Activated CD8-positive, alpha-beta T cell treated with anti-CD3 and anti-CD28 coated beads for 36 hours (primary cell): ENCODE data around the gene MAPK9. TPM values are rescaled to one million over a fixed set of nuclear protein-coding genes. Genes with fewer than 3 reads are reported as not detected.

Experiments used
- ATAC-seq: fragments of 200-7000 bp; cut with Tn5 transposase; one replicate; pipeline ENCODE4 v1.10.0; 2021; ENCODE audit warnings: mild to moderate bottlenecking, moderate library complexity
- CTCF ChIA-PET: fragments of 350-600 bp; sonication (Branson Sonifier 250); formaldehyde crosslinking; loops from one replicate; lab custom pipeline; 2021; ENCODE audit warnings: antibody characterized with exemption; lab: Charles Lee
- POLR2A ChIA-PET: fragments of 350-600 bp; sonication (Branson Sonifier 250); formaldehyde crosslinking; loops from one replicate; lab custom pipeline; 2021; ENCODE audit warnings: antibody characterized with exemption; lab: Charles Lee
- DNase-seq: peaks from one replicate; pipeline ENCODE4 v3.0.0-alpha.2; 2020
- H3K27ac Mint-ChIP-seq: one replicate; pipeline ENCODE4 v1.8.0; 2021; ENCODE audit warnings: mild to moderate bottlenecking, mixed read lengths
- H3K27me3 Mint-ChIP-seq: one replicate; pipeline ENCODE4 v1.8.0; 2021; ENCODE audit warnings: mixed read lengths
- H3K36me3 Mint-ChIP-seq: one replicate; pipeline ENCODE4 v1.8.0; 2021; ENCODE audit warnings: low read depth, mixed read lengths
- H3K4me1 Mint-ChIP-seq: one replicate; pipeline ENCODE4 v1.8.0; 2021; ENCODE audit warnings: low read depth, mixed read lengths
- H3K4me3 Mint-ChIP-seq: one replicate; pipeline ENCODE4 v1.8.0; 2021; ENCODE audit warnings: mild to moderate bottlenecking, moderate library complexity, mixed read lengths
- H3K9me3 Mint-ChIP-seq: one replicate; pipeline ENCODE4 v1.8.0; 2021; ENCODE audit warnings: mixed read lengths
- intact Hi-C: fragments of 100-400 bp; cut with micrococcal nuclease; formaldehyde crosslinking; loops from one replicate; pipeline ENCODE4 v1.10.0; 2022
- total RNA-seq, 2 experiments: library from RNA; stranded (reverse); gene quantifications; one replicate each; pipeline ENCODE4 v1.2.3, GENCODE V29; 2021
- TF ChIP-seq, protein P1 (sequence below): fragments of 200-600 bp; IDR thresholded peaks from one replicate; pipeline ENCODE4 v1.8.0; 2022; ENCODE audit warnings: antibody characterized with exemption, mild to moderate bottlenecking

MAPK9 gene
- total RNA-seq, 2 experiments from 2014 or later, result 31.8 to 33.2 TPM

DNA sequence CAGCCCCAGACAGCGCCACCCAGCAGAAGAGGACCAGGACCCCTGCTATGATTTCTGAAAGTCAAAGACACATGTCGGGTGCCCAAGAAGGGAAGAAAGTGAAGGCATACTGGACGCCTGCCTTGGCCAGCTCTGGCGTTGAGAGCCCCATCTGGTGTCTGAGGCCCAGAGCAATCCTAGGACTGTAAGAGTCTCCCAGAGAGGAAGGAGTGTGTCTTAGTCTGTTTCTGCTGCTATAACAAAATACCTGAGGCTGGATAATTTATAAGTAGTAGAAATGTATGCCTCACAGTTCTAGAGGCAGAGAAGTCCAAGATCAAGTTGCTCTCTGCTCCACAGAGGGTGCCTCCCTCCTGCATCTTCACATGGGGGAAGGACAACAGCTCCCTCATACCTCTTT is 93.7 kb downstream of the MAPK9 start:
- ChIA-PET POLR2A (no interaction called here), CTCF (no interaction called here)
- H3K4me3 Mint-ChIP-seq, result no peak overlapping the region
- no peaks in the 10 kb centered on the region for H3K36me3 Mint-ChIP-seq
- no peaks in the 10 kb centered on the region for H3K4me1 Mint-ChIP-seq
- DNase-seq (no peak), ATAC-seq (no peak)
- peaks cover 8% of the 10 kb centered on the region for H3K27me3 Mint-ChIP-seq
- H3K27ac Mint-ChIP-seq, result no peak overlapping the region
- intact Hi-C loops, result no loop called here
- H3K9me3 Mint-ChIP-seq, result no peaks in the 10 kb centered on the region
- TF ChIP-seq, protein P1, sequence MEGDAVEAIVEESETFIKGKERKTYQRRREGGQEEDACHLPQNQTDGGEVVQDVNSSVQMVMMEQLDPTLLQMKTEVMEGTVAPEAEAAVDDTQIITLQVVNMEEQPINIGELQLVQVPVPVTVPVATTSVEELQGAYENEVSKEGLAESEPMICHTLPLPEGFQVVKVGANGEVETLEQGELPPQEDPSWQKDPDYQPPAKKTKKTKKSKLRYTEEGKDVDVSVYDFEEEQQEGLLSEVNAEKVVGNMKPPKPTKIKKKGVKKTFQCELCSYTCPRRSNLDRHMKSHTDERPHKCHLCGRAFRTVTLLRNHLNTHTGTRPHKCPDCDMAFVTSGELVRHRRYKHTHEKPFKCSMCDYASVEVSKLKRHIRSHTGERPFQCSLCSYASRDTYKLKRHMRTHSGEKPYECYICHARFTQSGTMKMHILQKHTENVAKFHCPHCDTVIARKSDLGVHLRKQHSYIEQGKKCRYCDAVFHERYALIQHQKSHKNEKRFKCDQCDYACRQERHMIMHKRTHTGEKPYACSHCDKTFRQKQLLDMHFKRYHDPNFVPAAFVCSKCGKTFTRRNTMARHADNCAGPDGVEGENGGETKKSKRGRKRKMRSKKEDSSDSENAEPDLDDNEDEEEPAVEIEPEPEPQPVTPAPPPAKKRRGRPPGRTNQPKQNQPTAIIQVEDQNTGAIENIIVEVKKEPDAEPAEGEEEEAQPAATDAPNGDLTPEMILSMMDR, result no peak

DNA sequence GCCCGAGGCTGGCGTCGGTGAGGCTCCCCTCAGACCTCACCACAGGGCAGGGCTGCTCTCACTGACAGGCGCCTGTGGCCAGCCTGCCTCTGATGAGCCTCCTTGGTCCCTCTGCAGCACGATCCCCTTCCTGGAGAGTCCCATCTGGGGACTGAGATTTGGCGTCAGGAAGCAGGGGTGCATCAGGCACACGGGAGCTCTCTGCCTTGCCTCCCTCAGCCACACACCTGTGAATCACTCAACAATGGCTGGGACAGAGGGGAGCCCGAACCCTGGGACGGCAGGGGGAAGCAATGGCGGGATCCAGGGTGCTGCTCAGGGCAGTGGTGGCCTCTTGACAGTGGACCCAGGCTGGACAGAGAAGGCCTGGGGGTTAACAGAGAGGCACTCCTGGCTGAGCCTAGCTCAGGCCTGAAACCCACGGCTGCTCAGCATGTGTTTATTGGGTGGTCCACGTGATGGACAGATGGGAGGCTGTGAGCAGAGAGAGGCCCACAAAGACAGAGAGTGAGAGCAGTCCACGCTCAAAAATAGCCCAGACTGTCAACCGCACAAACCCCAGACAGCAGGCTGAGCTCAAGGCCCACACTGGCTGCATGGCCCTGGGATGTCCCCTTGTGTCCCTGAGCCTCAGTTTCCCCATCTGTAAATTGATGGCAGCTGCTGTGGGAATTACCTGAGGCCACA is 94.7 kb downstream of the MAPK9 start:
- H3K4me1 Mint-ChIP-seq, result no peaks in the 10 kb centered on the region
- no peak overlapping the region for H3K27ac Mint-ChIP-seq
- DNase-seq (no peak), ATAC-seq (no peak)
- POLR2A ChIA-PET, result no interaction called here
- H3K27me3 Mint-ChIP-seq, result peaks cover 6% of the 10 kb centered on the region
- no peaks in the 10 kb centered on the region for H3K9me3 Mint-ChIP-seq
- no peak overlapping the region for H3K4me3 Mint-ChIP-seq
- intact Hi-C loops, result no loop called here
- no peaks in the 10 kb centered on the region for H3K36me3 Mint-ChIP-seq
- TF ChIP-seq, protein P1, result no peak
- CTCF ChIA-PET, result no interaction called here

DNA sequence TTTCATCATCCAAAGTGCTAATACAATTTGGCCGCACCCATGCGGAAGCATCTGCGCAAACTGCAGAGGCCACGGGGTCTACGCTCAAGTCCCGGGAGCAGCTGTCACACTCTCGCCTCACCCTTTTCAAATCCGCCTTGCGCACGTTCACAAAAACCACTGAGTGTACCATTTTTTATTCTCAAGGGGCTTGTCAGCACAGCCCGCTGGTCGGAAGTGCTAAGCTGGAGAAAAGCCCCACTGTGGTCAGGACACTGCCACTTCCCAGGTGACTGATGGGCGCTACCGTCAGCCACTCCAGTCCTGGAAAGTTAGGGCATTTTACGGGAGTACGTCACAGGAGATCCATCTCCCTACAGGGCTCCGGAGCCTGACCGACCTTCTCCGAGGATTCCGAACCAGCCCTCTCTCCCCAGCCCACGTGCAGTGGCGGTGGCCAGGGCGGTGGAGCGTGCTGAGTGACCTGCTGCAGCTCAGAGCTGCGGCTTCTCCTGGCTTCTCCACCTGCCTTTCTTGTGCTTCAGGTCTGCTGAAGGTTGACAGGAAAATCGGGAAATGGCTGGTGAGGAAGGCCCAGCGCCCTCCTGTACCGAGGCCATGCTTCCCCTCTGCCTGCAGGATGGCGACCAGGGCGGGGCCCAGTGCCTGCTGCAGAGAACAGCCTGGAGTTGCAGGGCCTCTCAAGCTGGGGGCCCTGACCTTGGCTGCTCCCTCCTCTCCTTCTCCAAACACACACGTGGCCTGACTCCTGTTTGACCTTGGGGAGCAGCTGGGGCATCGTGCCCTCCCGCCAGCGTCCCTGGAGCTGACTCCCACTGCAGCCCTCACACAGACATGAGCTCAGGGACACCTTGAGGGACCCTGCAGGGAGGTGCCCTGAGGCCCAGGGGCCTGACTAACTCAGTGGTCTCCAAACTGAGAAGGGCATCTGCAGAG is 97.2 kb downstream of the MAPK9 start:
- no peaks in the 10 kb centered on the region for H3K27me3 Mint-ChIP-seq
- H3K4me1 Mint-ChIP-seq, result no peaks in the 10 kb centered on the region
- H3K36me3 Mint-ChIP-seq, result no peaks in the 10 kb centered on the region
- H3K4me3 Mint-ChIP-seq, result no peak overlapping the region
- ATAC-seq (no peak), DNase-seq (no peak)
- CTCF ChIA-PET, result no interaction called here
- intact Hi-C loops, result no loop called here
- TF ChIP-seq, protein P1, result no peak
- POLR2A ChIA-PET, result no interaction called here
- H3K9me3 Mint-ChIP-seq, result no peaks in the 10 kb centered on the region
- H3K27ac Mint-ChIP-seq, result no peak overlapping the region

DNA sequence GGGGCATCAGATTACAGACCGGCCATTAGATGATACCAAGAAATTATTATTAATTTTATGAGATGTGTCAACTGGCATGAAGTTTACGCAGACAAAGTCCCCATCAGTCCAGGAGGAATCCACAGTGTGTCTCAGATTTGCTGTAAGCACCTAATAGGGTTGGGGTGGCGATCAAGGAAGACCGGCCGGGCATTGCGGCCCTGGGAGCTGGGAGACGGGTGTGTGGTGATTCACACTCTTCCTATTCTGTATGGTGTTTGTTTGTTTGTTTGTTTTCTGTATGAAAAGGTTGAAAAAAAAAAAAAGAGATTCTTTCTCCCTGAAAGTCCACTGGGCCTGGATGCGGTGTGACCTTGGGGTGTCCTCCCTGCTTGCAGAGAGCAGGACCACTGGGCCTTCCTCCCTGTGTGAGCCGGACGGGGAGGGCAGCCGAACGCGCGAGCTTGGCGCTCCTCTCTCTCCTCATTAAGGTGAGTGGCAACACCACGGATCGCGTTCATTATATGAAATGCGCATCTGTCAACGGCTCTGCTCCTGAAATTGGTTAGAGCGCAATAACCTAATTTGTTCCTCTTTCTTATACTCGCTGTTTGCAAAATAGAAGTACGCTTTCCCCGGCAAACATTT is 98.0 kb downstream of the MAPK9 start:
- CTCF ChIA-PET, result no interaction called here
- Mint-ChIP-seq H3K9me3 (no peaks in the 10 kb centered on the region), H3K27ac (no peak overlapping the region), H3K27me3 (no peaks in the 10 kb centered on the region), H3K4me1 (no peaks in the 10 kb centered on the region), H3K4me3 (no peak overlapping the region), H3K36me3 (no peaks in the 10 kb centered on the region)
- DNase-seq, result no peak
- TF ChIP-seq, protein P1, result no peak
- intact Hi-C loops, result no loop called here
- ATAC-seq, result no peak
- POLR2A ChIA-PET, result no interaction called here
